ENCODE results near the gene MFNG. TPM values are rescaled to one million over a fixed set of nuclear protein-coding genes. Genes with fewer than 3 reads are reported as not detected.
A peak's percentile ranks its signal among the peaks of the same experiment; 100 is the strongest.

MFNG gene
- total RNA-seq, 1 donor from 2014 or later, result not detected

- no peak for TF ChIP-seq CTCF (conservative IDR thresholded peaks at IDR 0.05; ENCODE audit: low read depth, low read length)
- no peak for DNase-seq (ENCODE audit: low read depth)
- no peak overlapping the region for H3K4me3 ChIP-seq (ENCODE audit: low read depth, low read length)
Observed at GRCh38 chr22:37455896-37456295, 30.3 kb downstream of the MFNG start.

- no peak overlapping the region for H3K4me3 ChIP-seq (ENCODE audit: low read depth, low read length)
- TF ChIP-seq CTCF (conservative IDR thresholded peaks at IDR 0.05; ENCODE audit: low read depth, low read length), result no peak
- DNase-seq (ENCODE audit: low read depth), result peak; percentile 87
Observed at GRCh38 chr22:37454857-37455686, 31.1 kb downstream of the MFNG start.

- TF ChIP-seq CTCF (conservative IDR thresholded peaks at IDR 0.05; ENCODE audit: low read depth, low read length), result no peak
- no peak for DNase-seq (ENCODE audit: low read depth)
- H3K4me3 ChIP-seq (ENCODE audit: low read depth, low read length), result no peak overlapping the region
Observed at GRCh38 chr22:37453696-37454095, 32.5 kb downstream of the MFNG start.

- no peak overlapping the region for H3K4me3 ChIP-seq (ENCODE audit: low read depth, low read length)
- no peak for DNase-seq (ENCODE audit: low read depth)
- no peak for TF ChIP-seq CTCF (conservative IDR thresholded peaks at IDR 0.05; ENCODE audit: low read depth, low read length)
Observed at GRCh38 chr22:37451218-37451617, 35.0 kb downstream of the MFNG start.

- H3K4me3 ChIP-seq (ENCODE audit: low read depth, low read length), result no peak overlapping the region
- no peak for TF ChIP-seq CTCF (conservative IDR thresholded peaks at IDR 0.05; ENCODE audit: low read depth, low read length)
- DNase-seq (ENCODE audit: low read depth), result no peak
Observed at GRCh38 chr22:37449331-37450001, 36.7 kb downstream of the MFNG start.

GRCh38 chr22:37448516-37449127, 37.6 kb downstream of the MFNG start:
- DNase-seq (ENCODE audit: low read depth), result no peak
- TF ChIP-seq CTCF (conservative IDR thresholded peaks at IDR 0.05; ENCODE audit: low read depth, low read length), result no peak
- no peak overlapping the region for H3K4me3 ChIP-seq (ENCODE audit: low read depth, low read length)

Measured in epithelial cell of proximal tubule (primary cell).